HG03103 (cell line): ENCODE results near the gene SLC6A3.
"Not testable (repeated sequence)": the region's sequence is repeated elsewhere in the genome, so short reads cannot be mapped to it uniquely, and the experiment has no call there.

Source experiments
- ATAC-seq: cut with Tn5 transposase; IDR thresholded peaks from one replicate; pipeline ENCODE4 v1.9.1; 2021; ENCODE audit warnings: low read depth; ENCODE audit not compliant: unreplicated experiment

Gene SLC6A3

DNA sequence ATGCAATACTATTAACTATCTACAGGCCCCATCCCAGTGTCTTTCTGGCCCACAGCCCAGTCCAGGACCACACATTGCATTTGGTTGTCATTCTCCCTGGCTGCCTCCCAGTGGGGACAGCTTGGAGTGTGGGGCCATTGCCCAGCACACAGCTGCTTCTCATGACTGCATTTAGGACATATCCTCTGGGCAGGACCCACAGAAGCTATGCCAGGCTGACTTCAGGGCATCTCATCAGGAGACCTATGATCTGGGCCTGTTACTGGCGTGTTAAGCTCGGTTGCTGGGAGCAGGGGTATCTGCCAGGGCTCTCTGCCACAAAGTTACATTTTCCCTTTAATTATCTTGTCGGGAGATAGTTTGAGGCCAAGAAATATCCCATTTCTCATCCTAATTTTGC, 68.3 kb downstream of the SLC6A3 start:
- no peak for ATAC-seq

- no peak for ATAC-seq
These were observed 69.1 kb downstream of the SLC6A3 start for GRCh38 chr5:1375871-1376810.

- no peak for ATAC-seq
These were observed 70.6 kb downstream of the SLC6A3 start for GRCh38 chr5:1374679-1375055.

DNA sequence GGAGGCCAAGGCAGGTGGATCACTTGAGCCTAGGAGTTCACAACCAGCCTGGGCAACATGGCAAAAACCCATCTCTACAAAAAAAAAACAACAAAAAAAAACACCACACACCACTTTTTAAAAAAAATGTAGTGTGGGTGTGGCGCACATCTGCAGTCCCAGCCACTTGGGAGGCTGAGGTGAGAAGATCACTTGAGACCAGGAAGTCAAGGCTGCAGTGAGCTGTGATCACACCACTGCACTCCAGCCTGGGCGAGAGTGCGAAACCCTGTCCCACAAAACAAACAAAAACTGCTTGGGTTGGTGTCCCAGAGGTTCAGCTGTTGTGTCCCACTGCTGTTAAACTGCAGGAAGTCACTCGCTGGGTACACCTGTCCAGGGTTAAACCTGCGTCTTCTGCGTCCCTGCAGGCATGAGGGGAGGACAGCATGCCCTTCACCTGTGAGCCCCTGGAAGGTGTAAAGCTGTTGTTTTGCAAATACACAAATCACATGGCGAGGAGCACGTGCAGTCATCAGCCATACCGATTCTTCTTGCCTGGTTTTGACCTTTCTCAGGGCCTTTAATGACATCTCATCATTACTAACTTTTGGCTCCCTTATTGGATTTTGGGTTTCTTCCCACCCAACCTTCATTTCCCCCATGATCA, 71.1 kb downstream of the SLC6A3 start:
- ATAC-seq = no peak

GRCh38 chr5:1371972-1372342, 73.3 kb downstream of the SLC6A3 start:
- ATAC-seq = not testable (repeated sequence)

GRCh38 chr5:1371218-1371971, 73.8 kb downstream of the SLC6A3 start:
- no peak for ATAC-seq

GRCh38 chr5:1370006-1370405, 75.2 kb downstream of the SLC6A3 start:
- ATAC-seq = no peak

- ATAC-seq = no peak
These were observed 76.5 kb downstream of the SLC6A3 start for GRCh38 chr5:1368756-1369155.

DNA sequence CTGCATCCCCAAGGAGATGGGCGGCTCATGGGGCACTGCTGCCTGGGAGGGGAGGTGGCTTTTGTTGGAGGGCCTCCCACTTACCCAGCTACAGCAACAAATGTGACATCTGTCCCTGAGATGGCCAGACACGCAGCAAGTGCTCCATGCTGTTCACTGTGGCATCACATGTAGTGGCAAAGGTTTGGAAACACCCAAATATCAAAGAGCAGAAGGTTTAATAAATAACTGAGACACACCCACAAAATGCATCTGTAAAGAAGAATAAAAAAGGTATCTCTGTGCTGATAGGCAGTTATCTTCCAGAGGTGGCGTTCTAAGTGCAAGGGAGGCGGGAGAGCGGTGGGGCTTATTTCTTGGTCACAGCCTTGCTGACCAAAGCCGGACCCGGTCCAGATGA, 77.0 kb downstream of the SLC6A3 start:
- ATAC-seq = no peak

DNA sequence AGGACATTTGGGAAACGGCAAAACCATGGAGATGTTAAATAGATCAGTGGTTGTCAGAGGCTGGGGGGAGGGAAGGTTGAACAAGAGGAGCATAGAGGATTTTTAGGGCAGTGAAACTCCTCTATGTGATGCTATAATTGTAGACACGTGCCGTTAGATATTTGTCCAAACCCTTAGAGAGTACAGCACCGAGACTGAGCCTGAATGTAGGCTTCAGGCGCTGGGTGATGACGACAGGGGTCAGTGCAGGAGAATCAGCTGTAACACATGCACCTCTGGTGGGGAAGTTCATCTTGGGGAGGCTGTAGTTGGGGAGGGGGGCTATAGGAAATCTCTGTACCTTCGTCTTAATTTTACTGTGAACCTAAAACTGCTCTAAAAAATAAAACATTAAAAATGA, 78.1 kb downstream of the SLC6A3 start:
- no peak for ATAC-seq

- ATAC-seq = no peak
These were observed 78.7 kb downstream of the SLC6A3 start for GRCh38 chr5:1366514-1366913.

DNA sequence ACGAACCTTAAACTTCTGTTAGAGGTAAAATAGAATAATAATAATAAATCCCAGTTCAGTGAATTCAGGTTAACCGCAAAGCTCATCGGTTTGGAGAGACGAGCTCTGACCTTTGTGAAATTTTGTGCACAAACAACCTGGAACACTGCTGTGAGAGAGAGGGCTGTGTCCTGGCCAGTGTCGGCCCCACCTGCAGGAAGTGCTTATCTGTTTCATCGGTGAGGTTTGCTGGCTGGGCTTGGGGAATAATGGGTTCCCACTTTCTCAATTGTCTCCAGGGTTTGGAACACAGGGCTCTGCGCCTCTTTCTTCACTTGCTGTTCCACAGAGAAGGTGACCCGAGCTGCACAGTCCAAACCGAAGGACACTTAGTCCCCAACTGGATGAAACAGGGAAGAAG, 81.0 kb downstream of the SLC6A3 start:
- ATAC-seq = no peak

- no peak for ATAC-seq
These were observed 81.7 kb downstream of the SLC6A3 start for GRCh38 chr5:1363581-1363980.

- ATAC-seq = no peak
These were observed 82.1 kb downstream of the SLC6A3 start for GRCh38 chr5:1363160-1363559.

DNA sequence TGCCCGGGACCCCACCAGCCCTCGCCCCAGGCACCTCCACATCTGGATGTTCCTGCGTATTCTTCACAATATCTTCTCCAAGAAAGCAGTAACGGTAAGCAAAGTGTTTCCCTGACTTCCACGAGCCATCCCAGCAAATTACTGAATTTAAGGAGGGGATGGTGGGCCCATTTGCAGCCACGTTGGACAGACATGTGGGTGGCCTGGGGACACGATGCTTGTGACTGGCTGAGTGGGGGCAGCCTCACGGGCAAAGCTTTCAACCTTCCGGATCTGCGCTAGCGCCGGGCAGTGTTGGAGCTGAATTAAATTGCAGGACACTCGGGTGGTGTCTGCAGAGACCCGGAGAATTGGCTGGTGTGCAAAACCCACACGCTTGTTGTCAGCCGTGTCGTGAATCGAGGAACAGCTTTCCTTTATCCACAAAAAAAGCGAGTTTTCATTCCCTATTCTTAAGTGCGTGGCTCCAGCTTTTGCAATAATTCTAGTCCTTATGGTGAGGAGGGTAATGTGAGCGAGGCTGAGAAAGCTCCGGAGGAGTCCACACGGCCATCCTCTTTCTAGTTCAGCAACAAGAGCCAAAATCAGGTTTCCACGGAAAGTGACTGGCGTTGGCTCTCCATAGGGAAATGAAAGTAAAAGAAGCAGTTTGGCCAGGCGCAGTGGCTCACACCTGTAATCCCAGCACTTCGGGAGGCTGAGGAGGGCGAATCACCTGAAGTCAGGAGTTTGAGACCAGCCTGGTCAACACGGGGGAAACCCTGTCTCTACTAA, 82.8 kb downstream of the SLC6A3 start:
- ATAC-seq = no peak

DNA sequence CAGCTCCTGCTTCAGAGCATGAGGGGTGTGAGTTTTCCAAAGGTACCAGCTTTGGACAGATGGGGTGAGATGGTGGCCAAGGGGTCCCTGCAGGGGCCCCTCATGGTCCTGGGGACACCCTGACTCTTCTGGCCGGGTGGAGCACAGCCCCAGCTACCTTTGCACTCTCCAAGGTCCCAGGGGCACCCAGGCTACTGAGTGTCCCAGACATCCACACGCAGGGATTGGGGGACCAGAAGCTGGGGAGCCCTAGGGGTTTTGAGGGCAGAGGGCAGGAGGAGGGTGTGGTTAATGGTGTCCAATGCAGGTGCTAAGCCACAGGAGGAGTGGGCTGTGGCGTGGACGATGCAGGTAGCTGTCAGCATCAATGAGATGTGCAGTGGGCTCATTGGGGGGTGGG, 84.4 kb downstream of the SLC6A3 start:
- ATAC-seq = no peak

DNA sequence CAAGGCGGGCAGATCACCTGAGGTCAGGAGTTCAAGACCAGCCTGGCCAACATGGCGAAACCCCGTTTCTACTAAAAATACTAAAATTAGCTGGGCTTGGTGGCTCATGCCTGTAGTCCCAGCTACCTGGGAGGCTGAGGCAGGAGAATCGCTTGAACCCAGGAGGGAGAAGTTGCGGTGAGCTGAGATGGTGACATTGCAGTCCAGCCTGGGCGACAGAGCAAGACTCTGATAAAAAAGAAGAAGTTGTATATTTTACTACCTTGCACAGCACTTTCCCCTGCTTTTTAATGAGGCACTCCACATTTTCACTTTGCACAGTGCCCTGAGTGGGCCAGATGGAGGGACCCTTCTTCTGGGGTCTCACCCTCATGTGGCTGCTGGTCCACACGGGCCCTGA, 84.9 kb downstream of the SLC6A3 start:
- not testable (repeated sequence) for ATAC-seq

DNA sequence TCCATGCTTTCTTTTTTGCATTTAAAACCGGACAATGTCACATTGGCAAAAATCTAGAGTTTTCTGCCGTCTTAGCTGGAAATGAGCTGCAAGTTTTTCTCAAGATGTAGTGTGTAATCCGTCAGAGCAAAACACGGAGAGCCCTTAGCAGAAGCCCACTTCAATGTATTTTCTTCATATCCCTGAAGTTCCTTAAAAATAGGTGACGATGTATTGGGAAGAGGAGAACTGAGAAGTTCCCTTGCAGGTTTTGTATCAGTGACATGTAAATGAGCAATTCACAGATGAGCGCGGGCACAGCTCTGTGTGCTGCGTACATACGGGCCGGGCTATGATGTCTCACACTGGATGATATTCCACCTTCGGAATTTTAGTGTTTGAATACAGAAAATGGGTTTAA, 85.5 kb downstream of the SLC6A3 start:
- ATAC-seq = no peak

- no peak for ATAC-seq
These were observed 86.1 kb downstream of the SLC6A3 start for GRCh38 chr5:1359031-1359645.

GRCh38 chr5:1358726-1359025, 86.6 kb downstream of the SLC6A3 start:
- ATAC-seq = no peak
